T-helper 2 cell treated with Interferon-gamma antibody and Interleukin-4, amounts not matched to agents 100 ng/mL and 5 ng/mL, for 36 hours (primary cell): ENCODE data around the gene VCL. TPM values are rescaled to one million over a fixed set of nuclear protein-coding genes. Genes with fewer than 3 reads are reported as not detected.
"Not testable (repeated sequence)": the region's sequence is repeated elsewhere in the genome, so short reads cannot be mapped to it uniquely, and the experiment has no call there.

Experiments used
- intact Hi-C: fragments of 100-400 bp; cut with micrococcal nuclease; formaldehyde crosslinking; loops from one replicate; pipeline ENCODE4 v1.15.1; 2023
- total RNA-seq: library from RNA; stranded (reverse); gene quantifications from 2 replicates; pipeline ENCODE4 v1.2.3, GENCODE V29; 2022

Gene VCL
- total RNA-seq, 1 donor from 2014 or later, result 64.1 TPM

DNA sequence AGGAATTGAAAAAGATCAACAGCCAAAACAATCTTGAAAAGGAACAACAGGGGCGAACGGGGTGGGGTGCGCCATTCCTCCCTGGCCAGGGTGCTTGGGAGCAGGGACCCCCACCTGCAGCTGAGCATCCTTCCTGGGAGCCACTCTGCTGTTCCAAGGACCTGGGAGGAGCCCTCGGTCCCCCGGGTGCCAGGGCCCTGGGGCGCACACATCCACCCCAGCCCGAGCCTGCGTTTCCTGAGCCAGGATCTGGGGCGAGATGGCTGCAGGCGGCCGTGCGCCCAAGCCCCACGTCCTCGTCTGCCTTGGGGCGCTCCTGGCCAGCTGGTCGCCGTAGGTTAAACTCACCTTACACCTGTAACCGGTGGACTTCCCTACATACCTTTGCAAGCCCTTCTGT lies 142.1 kb downstream of the VCL start:
- intact Hi-C loops, result no loop called here

DNA sequence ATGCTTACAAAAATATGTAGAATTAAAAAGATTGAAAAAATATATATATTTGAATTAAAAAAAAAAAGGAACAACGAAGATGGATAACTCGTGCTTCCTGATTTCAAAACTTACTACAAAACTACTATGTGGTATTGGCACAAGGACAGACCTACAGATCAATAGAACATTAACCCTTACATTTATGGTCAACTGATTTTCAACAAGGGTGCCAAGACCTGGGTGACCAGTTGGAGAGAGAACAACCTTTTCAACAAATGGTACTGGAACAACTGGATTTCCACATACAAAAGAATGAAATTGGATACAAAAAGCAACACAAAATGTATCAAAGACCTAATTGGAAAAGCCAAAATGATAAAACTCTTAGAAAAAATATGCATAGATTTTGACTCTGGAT lies 142.6 kb downstream of the VCL start:
- intact Hi-C loops, result no loop called here

DNA sequence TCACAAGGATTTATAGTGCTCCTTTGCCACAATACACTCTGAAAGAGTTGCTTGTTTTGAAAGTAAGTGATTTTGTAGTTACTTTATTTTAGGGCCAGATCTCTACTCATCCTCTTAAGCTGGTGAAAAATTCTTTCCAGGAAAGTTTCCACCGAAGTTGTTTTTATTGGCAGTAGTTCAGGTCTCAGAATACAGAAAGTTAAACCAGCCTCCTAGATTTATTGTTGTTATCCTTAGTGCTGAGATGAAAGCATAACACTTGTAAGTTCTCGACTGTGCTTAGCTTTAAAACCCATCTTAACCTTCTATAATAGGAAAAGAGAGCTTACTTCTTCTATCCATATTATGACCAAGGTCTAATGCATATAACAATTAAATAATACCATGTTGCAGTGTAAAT lies 147.2 kb downstream of the VCL start:
- intact Hi-C loops, result no loop called here

DNA sequence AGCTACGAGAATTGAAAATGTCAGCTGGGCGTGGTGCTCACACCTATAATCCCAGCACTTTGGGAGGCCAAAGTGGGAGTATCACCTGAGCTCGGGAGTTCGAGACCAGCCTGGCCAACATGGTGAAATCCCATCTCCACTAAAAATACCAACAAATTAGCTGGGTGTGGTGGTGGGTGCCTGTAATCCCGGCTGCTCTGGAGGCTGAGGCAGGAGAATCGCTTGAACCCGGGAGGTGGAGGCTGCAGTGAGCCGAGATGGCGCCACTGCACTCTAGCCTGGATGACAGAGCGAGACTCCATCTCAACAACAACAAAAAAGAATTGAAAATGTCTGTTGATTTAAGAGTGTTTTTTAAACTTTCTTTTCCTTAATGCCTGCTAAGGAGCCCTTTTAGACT lies 149.1 kb downstream of the VCL start:
- intact Hi-C loops, result not testable (repeated sequence)

DNA sequence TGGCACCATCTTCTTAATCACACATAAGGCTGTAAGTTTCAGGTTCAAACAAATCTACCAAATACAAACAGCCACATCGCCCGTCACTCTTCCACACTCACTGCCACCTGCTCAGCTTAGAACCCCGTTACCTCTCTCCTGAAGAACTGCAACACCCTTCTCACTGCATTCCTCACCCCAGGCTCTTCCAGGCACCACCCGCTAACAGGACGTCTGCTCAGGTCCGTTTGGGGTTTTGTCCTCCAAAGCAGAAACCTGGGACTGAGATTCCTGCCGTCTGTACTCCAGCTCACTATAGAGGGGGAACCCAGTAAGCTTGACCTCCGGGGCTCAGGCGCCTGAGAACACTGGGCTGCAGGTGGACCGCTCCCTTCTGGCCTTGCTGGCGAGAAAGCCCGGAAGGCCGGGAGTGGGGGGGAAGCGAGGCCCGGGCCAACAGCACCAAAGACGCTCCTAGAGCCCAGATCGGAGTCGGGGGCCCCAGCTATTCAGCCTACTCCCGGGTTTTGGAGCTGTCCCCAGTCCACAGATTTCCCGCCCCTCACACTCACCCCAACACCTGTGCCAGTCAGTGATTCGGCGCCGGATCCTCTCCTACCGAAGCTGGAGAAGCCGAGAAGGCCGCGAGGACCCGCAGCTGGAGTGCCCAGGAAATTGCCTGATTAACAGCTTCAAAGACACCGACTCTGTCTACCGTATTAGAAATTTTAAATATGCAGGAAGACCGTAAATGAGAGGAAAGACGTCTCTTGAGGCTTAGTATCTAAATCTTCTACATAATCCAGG lies 152.5 kb downstream of the VCL start, which contains the start of gene AP3M1:
Gene AP3M1, minus strand, starts transcription at position 625 of the 786 bp plus-strand sequence. CDS start 12,449 bp downstream, outside the sequence.
- intact Hi-C loops, result loop anchor here (2.0 to 5.0 kb wide), 6 partner anchors 42 to 960 kb away; partner anchors contain the start of genes SAMD8 and VCL

DNA sequence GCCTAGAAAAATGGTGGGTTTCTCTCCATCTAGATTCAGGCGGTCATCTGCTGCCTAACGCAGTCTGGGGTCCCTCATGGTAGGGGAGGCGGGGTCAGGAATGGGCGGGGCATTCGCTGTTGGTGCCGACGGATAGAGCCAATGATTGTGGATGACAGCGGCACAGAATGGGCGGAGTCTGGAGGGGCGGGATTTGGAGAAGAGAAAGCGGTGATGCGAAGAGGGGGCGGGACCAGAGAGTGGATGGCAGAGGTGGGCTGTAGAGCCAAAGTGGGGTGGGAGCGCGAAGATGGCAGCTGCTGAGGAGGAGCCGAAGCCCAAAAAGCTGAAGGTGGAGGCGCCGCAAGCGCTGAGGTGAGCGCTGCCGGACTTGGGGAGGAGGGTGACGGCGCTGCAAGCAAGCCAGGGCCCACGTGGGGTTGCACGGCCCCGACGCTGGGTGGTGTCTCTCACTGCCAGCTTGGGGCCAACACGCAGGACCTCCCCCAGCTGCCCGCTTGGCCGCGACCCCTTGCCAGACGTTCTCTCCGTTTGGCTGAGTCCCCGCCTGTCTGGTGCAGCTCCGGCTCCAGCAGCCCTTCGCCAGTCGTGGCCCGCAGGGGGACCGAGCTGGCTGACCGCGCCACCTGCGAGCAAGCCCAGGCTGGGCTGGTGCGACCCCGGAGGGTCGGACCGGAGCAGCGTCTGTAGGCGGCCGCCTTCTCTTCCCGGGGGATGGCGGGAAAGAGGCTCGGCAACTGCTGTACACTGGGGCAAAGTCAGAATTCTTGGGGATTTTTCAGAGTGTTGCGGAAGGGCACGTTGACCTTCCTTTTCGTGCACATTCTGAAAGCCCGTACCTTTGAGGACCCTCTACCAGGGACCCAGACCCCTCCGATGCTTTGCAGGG lies 153.3 kb downstream of the VCL start, which contains the start of gene ADK:
Gene ADK, plus strand, starts transcription at position 232 of the 889 bp plus-strand sequence. Its CDS starts 58 bp downstream, at position 290.
- intact Hi-C loops, result loop anchor here (1.0 to 5.0 kb wide), 10 partner anchors 25 to 1084 kb away; partner anchors contain the start of genes COMTD1, KAT6B, SAMD8 and VCL

DNA sequence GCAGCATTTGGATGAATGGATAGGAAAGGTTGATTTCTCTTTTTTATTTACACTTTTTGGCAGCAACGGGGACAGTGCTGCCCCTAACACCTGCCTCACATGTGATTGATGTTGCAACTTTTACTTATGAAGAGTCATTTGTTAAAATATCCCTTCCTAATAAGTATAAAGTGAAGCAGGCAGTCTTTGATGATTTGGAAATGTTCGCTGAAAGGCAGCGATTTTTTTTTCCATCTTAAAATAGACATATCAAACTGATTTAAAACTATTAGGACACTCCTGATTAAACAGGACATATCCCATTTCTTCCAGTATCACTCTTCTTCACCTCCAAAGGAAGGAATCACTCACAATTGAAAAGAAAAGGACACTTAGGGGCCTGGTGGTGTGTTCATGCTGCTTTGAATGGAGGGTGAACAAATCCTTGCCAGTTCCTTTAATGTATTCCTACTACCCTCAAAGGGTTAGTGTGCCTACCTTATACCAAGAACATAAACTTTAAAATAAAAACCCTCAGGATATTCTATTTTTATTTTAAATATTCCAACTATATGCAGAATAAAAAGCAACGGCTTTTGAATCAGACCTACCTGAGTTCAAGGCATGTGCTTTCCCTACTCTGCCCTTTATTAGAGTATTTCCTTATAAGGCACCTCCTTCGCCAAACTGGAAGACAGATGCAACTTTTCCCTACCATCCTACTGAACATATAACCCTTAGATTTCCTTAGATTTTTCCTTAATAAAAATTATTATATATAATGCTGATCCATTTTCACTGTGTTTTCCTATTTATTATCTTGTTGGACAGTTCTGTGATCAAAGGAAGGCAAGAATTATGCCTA lies 154.2 kb downstream of the VCL start:
- intact Hi-C loops, result loop anchor here (1.0 to 5.0 kb wide), 10 partner anchors 24 to 1083 kb away; partner anchors contain the start of genes COMTD1, KAT6B, SAMD8 and VCL

DNA sequence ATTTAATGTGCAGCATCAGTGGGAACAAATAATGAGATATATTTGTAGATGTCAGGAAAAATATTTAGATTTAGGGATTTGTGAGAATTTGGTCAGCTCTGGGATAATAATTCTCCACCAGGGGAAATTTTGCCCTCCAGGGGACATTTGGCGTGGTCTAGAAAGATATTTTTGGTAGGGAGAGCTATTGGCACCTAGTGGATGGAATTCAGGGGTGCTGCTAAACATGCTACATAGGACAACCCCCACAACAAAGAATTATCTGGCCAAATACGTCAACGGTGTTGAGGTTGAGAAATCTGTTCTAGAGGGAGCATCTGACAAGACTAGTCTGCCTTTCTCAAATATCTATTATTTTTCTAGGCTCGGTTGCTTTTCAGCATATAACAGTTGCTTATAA lies 155.2 kb downstream of the VCL start:
- intact Hi-C loops, result loop anchor here (5.0 kb wide), 2 partner anchors 39 to 156 kb away; partner anchors contain the start of gene VCL

DNA sequence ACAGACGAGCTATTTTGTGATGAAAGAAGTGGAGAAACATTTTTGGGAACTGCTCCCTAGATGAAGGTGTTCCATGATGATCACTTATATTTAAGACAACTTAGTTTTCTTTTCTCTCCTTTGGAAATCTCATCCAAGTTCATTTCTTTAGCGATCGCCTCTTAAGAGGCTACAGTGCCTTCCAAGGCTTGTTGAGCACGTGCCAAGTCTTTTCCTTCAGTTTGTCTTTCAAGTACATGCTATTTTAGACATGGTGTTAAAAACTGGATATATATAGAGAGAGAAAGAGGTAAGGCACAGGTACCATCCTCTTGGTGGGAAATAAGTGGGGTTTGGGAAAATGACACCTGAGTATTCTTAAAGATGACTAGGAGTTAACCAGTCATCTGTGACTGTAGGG lies 155.8 kb downstream of the VCL start:
- intact Hi-C loops, result loop anchor here (5.0 kb wide), 2 partner anchors 39 to 156 kb away; partner anchors contain the start of gene VCL

DNA sequence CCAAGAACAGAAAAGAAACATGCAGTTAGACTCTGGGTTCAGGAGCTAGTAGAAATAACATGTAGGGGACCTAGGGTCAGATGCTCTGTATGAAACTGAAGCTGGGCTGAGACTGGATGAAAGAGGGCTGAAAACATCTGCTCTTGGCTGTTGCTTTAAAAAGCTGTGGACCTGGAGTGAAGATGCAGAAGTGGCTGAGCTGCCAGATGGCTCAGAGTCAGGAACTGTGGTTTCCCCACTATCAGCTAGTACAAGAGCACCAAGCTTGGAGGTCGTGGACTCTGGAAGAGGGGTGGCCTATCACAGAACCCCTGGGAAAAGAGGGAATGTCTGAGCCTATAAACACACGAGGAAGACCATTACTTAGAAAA lies 159.0 kb downstream of the VCL start:
- intact Hi-C loops, result no loop called here

DNA sequence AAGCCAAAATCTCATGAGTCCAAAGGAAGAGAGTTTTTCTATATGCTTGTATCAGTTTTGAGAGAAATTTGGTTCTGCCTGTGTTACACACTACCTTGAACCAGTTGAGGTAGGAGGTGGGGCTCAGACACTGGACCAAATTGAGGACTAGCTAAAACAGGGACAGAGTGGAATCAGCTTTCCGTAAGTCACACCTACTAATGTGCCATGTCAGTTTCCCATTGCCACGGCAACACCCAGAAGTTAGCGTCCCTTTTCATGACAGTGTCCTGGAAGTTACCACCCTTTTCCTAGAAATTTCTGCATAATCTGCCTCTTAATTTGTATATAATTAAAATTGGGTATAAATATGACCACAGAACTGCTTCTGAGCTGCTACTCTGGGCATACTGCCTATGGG lies 162.1 kb downstream of the VCL start:
- intact Hi-C loops, result no loop called here

DNA sequence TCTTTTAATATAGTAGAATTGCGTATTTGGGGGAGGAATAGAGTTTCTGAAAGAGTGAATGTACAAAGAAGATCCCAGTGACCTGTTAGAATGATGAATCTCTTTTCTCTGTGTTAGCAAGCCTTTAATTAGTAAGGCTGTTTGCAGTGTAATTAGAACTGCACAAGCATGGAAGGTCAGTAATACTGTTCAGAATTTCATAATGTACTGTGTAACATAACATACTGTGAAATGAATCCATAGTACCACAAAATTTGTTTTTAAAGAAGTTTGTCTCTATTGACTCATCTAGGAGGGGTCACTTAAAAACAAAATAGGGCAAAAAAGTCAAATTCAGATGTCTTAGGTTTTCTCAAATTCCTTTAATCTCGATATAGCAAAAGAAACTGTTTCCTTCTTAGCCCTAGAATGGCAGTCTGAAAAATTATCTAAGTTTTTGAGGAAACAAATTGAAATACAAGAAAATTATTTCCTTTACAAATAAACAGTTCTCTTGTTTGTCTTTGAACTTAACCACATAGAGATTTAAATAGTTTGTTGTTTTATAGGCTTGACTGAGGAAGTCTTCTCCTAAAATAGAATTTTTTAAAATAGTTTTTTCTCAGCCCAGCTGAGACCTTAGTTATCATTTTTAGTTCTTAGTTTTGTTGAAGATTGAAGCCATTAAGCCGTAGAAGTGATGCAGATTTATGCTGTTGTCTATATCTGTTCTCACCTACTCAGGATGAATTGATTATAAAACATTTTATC lies 165.6 kb downstream of the VCL start:
- intact Hi-C loops, result no loop called here

DNA sequence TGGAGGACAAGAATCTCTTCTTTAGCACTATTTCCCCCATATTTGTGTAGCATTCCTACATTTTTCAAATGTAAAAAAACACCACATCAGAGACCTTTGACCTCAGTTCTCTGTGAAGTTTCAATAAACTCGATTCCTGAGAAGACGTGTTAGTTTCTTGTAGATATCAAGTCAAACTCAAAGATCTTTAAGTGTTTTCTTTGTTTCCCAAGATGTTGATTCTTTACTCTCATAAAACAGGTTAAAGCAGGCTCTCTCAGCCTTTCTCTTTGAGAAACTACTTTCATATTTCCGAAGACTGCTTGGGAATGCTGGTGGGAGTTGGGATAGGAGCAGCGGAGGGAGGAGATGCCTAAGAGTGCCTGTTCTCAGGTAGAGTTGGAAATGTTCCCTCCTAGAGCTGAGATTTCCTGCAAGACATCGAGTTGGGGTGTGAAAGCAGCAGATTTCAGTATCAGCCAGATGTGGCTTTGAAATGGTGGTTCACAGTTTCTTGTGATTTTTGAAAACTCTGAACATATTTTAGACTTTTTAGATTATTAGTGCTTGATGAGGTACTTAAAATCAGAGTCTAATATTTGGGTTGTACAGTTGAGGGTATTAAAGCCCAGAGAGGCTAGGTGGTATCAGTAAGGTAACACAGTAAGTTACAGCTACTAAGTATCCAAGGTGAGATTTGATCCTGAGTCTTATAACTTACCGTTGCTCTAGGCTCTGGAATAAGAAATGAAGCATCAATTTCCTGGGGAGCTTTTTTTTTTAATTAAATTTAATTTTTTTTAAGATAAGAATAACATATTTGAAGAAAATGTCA lies 167.0 kb downstream of the VCL start:
- intact Hi-C loops, result no loop called here

DNA sequence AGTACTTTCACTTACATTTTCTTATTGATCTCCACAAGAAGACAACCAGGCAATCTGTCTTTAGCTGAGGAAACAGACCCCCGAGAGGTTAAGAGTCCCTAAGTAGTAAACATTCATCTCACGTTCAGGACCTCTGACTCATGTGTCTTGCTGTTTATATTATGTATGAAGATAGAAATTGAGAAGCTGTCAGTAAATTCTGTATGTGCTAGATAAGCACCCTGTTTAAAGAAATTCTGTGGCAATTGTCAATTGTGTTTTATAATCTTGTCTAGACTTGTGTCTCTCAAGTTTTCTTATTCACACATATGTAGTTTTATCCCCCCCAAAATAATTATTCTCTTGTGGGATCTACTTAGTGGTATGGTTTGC lies 167.6 kb downstream of the VCL start:
- intact Hi-C loops, result no loop called here

DNA sequence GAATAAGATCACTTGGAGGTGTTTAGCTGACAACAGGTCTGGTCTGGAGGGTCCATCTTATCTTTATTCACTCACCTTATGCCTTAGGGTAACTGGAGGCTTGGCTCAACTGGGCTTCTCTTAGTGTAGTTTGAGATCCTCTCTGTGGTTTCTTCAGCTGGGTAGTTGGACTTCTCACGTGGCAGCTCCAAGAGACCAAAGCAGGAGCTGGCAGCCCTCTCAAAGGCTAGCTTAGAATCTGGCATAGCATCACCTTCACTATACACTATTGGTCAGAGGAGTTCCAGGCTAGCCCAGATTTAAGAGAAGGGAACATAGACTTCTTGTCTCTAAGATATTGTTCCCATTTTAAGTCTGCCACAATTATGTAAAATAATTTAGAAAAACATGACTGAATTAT lies 169.5 kb downstream of the VCL start:
- intact Hi-C loops, result no loop called here
